Activated naive CD8-positive, alpha-beta T cell treated with anti-CD3 and anti-CD28 coated beads, Interleukin-2, amount 10 ng/mL, durations not matched to agents 7 days and 5 days (primary cell): ENCODE results near the gene TMEM45B. TPM values are rescaled to one million over a fixed set of nuclear protein-coding genes. Genes with fewer than 3 reads are reported as not detected.
"Not testable (repeated sequence)": the region's sequence is repeated elsewhere in the genome, so short reads cannot be mapped to it uniquely, and the experiment has no call there.

Experiments used
- ATAC-seq: fragments of 150-1000 bp; cut with Tn5 transposase; one replicate; pipeline ENCODE4 v1.10.0; 2021; ENCODE audit warnings: low read depth, moderate library complexity
- POLR2A ChIA-PET: fragments of 350-600 bp; sonication (Branson Sonifier 250); formaldehyde crosslinking; loops from one replicate; lab custom pipeline; 2021; ENCODE audit warnings: antibody characterized with exemption; lab: Charles Lee
- DNase-seq: peaks from one replicate; pipeline ENCODE4 v3.0.0; 2021
- H3K27ac Mint-ChIP-seq: one replicate; pipeline ENCODE4 v1.8.0; 2022; ENCODE audit warnings: mild to moderate bottlenecking, mixed read lengths
- H3K27me3 Mint-ChIP-seq: one replicate; pipeline ENCODE4 v1.8.0; 2022; ENCODE audit warnings: mild to moderate bottlenecking, moderate library complexity, mixed read lengths
- H3K36me3 Mint-ChIP-seq: one replicate; pipeline ENCODE4 v1.8.0; 2021; ENCODE audit warnings: mild to moderate bottlenecking, mixed read lengths
- H3K4me1 Mint-ChIP-seq: one replicate; pipeline ENCODE4 v1.8.0; 2021; ENCODE audit warnings: mixed read lengths
- H3K4me3 Mint-ChIP-seq: one replicate; pipeline ENCODE4 v1.8.0; 2022; ENCODE audit warnings: mild to moderate bottlenecking, moderate library complexity, mixed read lengths
- H3K9me3 Mint-ChIP-seq: one replicate; pipeline ENCODE4 v1.8.0; 2021; ENCODE audit warnings: mixed read lengths
- total RNA-seq, 2 experiments: library from RNA; stranded (reverse); gene quantifications; one replicate each; pipeline ENCODE4 v1.2.3, GENCODE V29; 2021

The TMEM45B gene
- total RNA-seq, 2 experiments from 2014 or later = 0.91 to 1.5 TPM

DNA sequence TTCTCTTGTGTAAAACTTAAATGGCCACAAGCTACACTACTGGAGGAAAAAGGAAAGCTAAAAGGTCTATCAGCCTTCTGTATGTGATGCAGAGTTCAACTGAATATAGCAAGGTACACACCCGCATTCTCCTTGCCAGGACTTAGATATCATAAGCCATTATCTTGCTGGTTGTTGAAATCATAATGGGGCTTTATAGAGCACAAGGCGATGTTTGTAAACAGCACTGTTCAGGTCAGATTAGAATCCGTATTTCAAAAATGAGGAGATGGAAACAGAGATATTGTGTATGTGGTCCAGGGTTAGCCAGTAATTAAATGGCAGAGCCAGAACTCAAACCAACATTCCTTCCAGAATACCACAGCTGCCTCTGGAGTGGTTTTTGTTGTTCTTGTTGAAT is 2.6 kb downstream of the TMEM45B start:
- H3K9me3 Mint-ChIP-seq, DNase-seq, H3K27ac Mint-ChIP-seq, H3K4me3 Mint-ChIP-seq, ATAC-seq, H3K36me3 Mint-ChIP-seq: not testable (repeated sequence)
- Mint-ChIP-seq H3K4me1 (peaks cover 28% of the 10 kb centered on the region), H3K27me3 (peaks cover 75% of the 10 kb centered on the region)
- POLR2A ChIA-PET = interaction anchor here (1.2 kb wide), 1 partner anchor 185 kb away, joined by 3 read pairs; no protein-coding TSS in a partner anchor

- peaks cover 68% of the 10 kb centered on the region for H3K27me3 Mint-ChIP-seq
- peaks cover 21% of the 10 kb centered on the region for H3K4me1 Mint-ChIP-seq
- H3K36me3 Mint-ChIP-seq = no peaks in the 10 kb centered on the region
Observed at GRCh38 chr11:129819237-129819636, 3.6 kb downstream of the TMEM45B start.

GRCh38 chr11:129820228-129820627 is 4.6 kb downstream of the TMEM45B start:
- Mint-ChIP-seq H3K4me1 (peaks cover 12% of the 10 kb centered on the region), H3K27me3 (peaks cover 62% of the 10 kb centered on the region)
- H3K27ac Mint-ChIP-seq, DNase-seq, H3K9me3 Mint-ChIP-seq, POLR2A ChIA-PET, H3K4me3 Mint-ChIP-seq, ATAC-seq, H3K36me3 Mint-ChIP-seq: not testable (repeated sequence)

More at GRCh38 chr11:129819237-129819636, 3.6 kb downstream of the TMEM45B start:
- ATAC-seq (no peak), DNase-seq (no peak)
- Mint-ChIP-seq H3K27ac (no peak overlapping the region), H3K9me3 (peaks cover 2% of the 10 kb centered on the region), H3K4me3 (no peak overlapping the region)
- POLR2A ChIA-PET = interaction anchor here (1.2 kb wide), 1 partner anchor 184 kb away, joined by 3 read pairs; no protein-coding TSS in a partner anchor

DNA sequence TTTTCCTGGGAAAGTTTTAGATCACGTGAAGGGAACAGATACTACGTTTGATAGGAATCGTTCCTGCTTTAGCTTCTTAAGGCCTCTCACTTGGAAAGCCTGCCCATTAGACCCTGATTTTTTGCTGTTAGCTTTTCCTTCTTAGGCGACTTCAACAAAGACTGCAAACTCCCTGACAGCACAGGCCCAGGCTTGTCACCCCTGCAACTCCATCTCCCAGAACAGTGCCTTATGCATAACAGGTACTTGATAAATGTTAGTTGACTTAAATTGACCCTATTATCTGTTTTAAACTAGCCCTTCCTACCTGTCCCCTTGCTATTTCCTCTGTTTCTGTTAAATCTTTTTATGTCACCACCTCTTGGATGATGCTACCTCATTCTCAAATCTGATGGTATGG is 7.6 kb downstream of the TMEM45B start:
- H3K36me3 Mint-ChIP-seq, POLR2A ChIA-PET, H3K27ac Mint-ChIP-seq, H3K4me1 Mint-ChIP-seq, H3K9me3 Mint-ChIP-seq, ATAC-seq, H3K4me3 Mint-ChIP-seq, DNase-seq: not testable (repeated sequence)
- peaks cover 46% of the 10 kb centered on the region for H3K27me3 Mint-ChIP-seq

GRCh38 chr11:129823799-129824198 is 8.2 kb downstream of the TMEM45B start:
- peaks cover 46% of the 10 kb centered on the region for H3K27me3 Mint-ChIP-seq
- POLR2A ChIA-PET, H3K27ac Mint-ChIP-seq: not testable (repeated sequence)

DNA sequence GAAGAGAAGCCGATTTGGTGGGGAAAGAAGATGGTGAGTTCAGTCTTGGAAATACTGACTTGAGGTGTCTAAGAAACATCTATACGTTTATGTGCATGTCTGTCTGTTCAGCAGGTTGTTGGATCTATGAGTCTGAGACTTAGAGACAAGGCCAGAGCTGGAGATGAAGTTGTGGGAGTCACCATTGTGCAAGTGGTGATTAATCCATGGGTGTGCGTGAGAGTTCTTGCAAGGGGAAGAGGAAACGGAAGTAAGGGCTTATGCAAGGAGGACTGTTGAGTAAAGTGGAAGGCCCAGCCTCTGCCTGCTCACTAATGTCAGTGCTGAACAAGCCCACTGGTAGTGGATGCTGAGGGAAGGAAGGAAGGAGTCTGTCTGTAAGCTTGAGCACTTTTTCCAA is 9.7 kb downstream of the TMEM45B start:
- POLR2A ChIA-PET = no interaction called here
- Mint-ChIP-seq H3K27me3 (peaks cover 44% of the 10 kb centered on the region), H3K4me3 (no peak overlapping the region), H3K9me3 (no peaks in the 10 kb centered on the region), H3K4me1 (peaks cover 4% of the 10 kb centered on the region), H3K36me3 (no peaks in the 10 kb centered on the region), H3K27ac (no peak overlapping the region)
- DNase-seq (no peak), ATAC-seq (no peak)

More at GRCh38 chr11:129823799-129824198, 8.2 kb downstream of the TMEM45B start:
- not testable (repeated sequence) for H3K36me3 Mint-ChIP-seq, H3K9me3 Mint-ChIP-seq, H3K4me1 Mint-ChIP-seq, H3K4me3 Mint-ChIP-seq, DNase-seq, ATAC-seq

DNA sequence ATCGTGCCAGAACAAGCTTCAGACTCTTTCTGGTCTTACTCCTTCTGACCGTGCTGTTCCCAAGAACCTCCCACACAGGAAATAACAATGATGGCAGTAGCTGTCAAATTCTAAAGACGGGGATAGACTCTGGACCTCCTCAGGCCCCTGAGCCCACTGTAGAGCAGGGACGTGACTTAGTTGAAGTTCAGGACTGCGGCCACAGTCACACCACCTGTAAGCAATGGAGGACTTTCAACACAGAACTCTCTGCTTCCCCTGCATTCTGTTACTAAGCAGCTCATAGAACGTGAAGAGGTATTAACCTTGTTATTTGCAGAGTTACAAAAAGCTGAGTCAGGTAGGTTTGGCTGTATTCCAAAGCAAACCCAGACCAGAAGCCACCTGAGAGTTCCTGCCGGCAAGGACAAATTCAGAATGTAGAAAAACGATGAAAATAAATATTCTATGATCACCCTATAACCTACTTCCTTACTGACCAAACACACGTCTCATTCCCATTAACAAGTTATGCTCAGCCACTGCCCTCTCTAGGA is 12.7 kb downstream of the TMEM45B start:
- no peaks in the 10 kb centered on the region for H3K9me3 Mint-ChIP-seq
- peaks cover 4% of the 10 kb centered on the region for H3K4me1 Mint-ChIP-seq
- POLR2A ChIA-PET = no interaction called here

GRCh38 chr11:129829497-129829896 is 13.8 kb downstream of the TMEM45B start:
- ATAC-seq, H3K9me3 Mint-ChIP-seq, POLR2A ChIA-PET, H3K36me3 Mint-ChIP-seq, H3K4me3 Mint-ChIP-seq, H3K27ac Mint-ChIP-seq, DNase-seq, H3K4me1 Mint-ChIP-seq: not testable (repeated sequence)
- H3K27me3 Mint-ChIP-seq = peaks cover 27% of the 10 kb centered on the region

More for the DNA sequence above, 12.7 kb downstream of the TMEM45B start:
- Mint-ChIP-seq H3K27me3 (peaks cover 27% of the 10 kb centered on the region), H3K4me3 (no peak overlapping the region), H3K36me3 (no peaks in the 10 kb centered on the region), H3K27ac (no peak overlapping the region)
- DNase-seq = no peak
- ATAC-seq = no peak

DNA sequence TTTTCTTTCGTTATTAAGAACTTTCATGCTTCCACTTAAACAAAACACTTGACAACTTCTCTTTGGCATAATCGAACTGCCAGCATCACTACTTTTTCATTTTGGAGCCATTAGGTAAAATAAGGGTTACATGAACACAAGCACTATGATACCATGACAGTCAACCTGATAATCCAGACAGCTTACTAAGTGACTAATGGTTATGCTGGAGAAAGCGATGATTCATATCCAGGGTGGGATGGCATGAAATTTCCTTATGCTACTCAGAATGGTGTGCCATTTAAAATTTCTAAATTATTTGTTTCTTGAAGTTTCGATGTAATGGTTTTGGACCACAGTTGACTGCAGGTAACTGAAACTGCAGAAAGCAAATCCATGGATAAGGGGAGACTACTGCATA is 15.6 kb downstream of the TMEM45B start:
- DNase-seq, POLR2A ChIA-PET, H3K9me3 Mint-ChIP-seq, ATAC-seq, H3K27ac Mint-ChIP-seq, H3K4me3 Mint-ChIP-seq, H3K4me1 Mint-ChIP-seq, H3K36me3 Mint-ChIP-seq: not testable (repeated sequence)
- H3K27me3 Mint-ChIP-seq = peaks cover 27% of the 10 kb centered on the region

- H3K9me3 Mint-ChIP-seq, H3K36me3 Mint-ChIP-seq, H3K4me1 Mint-ChIP-seq, ATAC-seq, DNase-seq, H3K27ac Mint-ChIP-seq, H3K4me3 Mint-ChIP-seq, POLR2A ChIA-PET: not testable (repeated sequence)
- H3K27me3 Mint-ChIP-seq = peaks cover 19% of the 10 kb centered on the region
Observed at GRCh38 chr11:129833260-129833659, 17.6 kb downstream of the TMEM45B start.

GRCh38 chr11:129836423-129836891 is 20.8 kb downstream of the TMEM45B start:
- DNase-seq, H3K4me1 Mint-ChIP-seq, H3K9me3 Mint-ChIP-seq, H3K36me3 Mint-ChIP-seq, H3K4me3 Mint-ChIP-seq, H3K27ac Mint-ChIP-seq, H3K27me3 Mint-ChIP-seq, ATAC-seq, POLR2A ChIA-PET: not testable (repeated sequence)

GRCh38 chr11:129836979-129837378 is 21.3 kb downstream of the TMEM45B start:
- H3K36me3 Mint-ChIP-seq = no peaks in the 10 kb centered on the region
- peaks cover 3% of the 10 kb centered on the region for H3K9me3 Mint-ChIP-seq
- no peak for ATAC-seq
- peaks cover 7% of the 10 kb centered on the region for H3K27me3 Mint-ChIP-seq
- H3K4me3 Mint-ChIP-seq = no peak overlapping the region
- peaks cover 7% of the 10 kb centered on the region for H3K4me1 Mint-ChIP-seq
- H3K27ac Mint-ChIP-seq = no peak overlapping the region
- DNase-seq = no peak
- POLR2A ChIA-PET = no interaction called here

DNA sequence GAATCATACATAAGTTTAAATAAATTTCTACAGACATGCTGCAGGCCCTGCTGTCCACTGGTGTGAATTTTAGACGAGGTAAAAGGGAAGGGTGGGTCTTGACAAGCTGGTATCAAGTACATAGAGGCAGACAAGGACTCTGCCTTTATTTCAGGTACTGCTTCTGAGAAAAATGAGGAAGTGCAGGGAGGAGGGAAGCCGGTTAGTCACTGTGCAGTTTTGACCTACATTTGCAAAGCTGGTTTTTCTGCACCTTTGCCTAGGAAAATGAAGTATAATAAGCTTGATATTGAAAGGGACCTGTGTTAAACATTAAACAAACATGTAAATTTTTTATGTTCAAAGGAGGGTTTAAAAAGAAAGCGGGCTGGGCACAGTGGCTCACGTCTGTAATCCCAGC is 24.6 kb downstream of the TMEM45B start:
- DNase-seq = no peak
- H3K9me3 Mint-ChIP-seq = peaks cover 8% of the 10 kb centered on the region
- H3K27me3 Mint-ChIP-seq = peaks cover 17% of the 10 kb centered on the region
- no peak overlapping the region for H3K4me3 Mint-ChIP-seq
- POLR2A ChIA-PET = no interaction called here
- H3K4me1 Mint-ChIP-seq = peaks cover 14% of the 10 kb centered on the region
- H3K36me3 Mint-ChIP-seq = peaks cover 5% of the 10 kb centered on the region
- no peak overlapping the region for H3K27ac Mint-ChIP-seq
- no peak for ATAC-seq

- H3K9me3 Mint-ChIP-seq = peaks cover 8% of the 10 kb centered on the region
- ATAC-seq (no peak), DNase-seq (no peak)
- peaks cover 5% of the 10 kb centered on the region for H3K36me3 Mint-ChIP-seq
- peaks cover 17% of the 10 kb centered on the region for H3K27me3 Mint-ChIP-seq
- peak overlapping the region; percentile 62 for H3K4me3 Mint-ChIP-seq
- H3K27ac Mint-ChIP-seq = peak overlapping the region; percentile 76
- POLR2A ChIA-PET = interaction anchor here (1.5 kb wide), 1 partner anchor 12 kb away, joined by 4 read pairs; no protein-coding TSS in a partner anchor
- H3K4me1 Mint-ChIP-seq = peaks cover 21% of the 10 kb centered on the region
Observed at GRCh38 chr11:129842138-129842537, 26.5 kb downstream of the TMEM45B start.
